ENCODE measurements around the gene CXCR6. TPM values are rescaled to one million over a fixed set of nuclear protein-coding genes. Genes with fewer than 3 reads are reported as not detected.
A peak's percentile ranks its signal among the peaks of the same experiment; 100 is the strongest.

Gene CXCR6
- total RNA-seq, 1 donor from 2014 or later = 15.2 TPM

- no peak overlapping the region for H3K27ac Mint-ChIP-seq
- H3K36me3 Mint-ChIP-seq (ENCODE audit: low read depth) = peaks cover 91% of the 10 kb centered on the region
- intact Hi-C loops (cut with micrococcal nuclease) = no loop called here
- H3K9me3 Mint-ChIP-seq = no peaks in the 10 kb centered on the region
- no peaks in the 10 kb centered on the region for H3K27me3 Mint-ChIP-seq
- peaks cover 45% of the 10 kb centered on the region for H3K4me1 Mint-ChIP-seq
- no peak for DNase-seq
- no peak overlapping the region for H3K4me3 Mint-ChIP-seq
These were observed 15.9 kb downstream of the CXCR6 start for GRCh38 chr3:45959201-45959600.

DNA sequence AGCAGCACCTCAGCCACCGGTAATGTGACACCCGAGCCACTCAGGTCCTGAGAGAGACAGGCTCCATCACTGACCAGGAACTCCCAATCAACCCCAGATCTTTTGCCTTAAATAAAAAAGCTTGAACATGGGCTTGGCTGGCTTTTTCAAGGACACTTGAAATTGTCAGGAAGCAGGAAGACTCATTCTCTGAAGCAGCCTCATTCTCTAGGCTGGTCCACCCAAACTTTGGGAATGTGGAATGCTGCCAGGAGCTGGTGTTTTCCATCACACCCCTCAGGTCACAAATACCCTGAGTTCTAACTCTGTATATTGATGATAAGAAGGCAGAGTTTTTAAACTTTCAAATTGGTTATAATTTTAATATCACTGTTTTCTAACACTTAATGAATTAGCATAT lies 17.0 kb downstream of the CXCR6 start:
- Mint-ChIP-seq H3K4me3 (no peak overlapping the region), H3K9me3 (no peaks in the 10 kb centered on the region), H3K27me3 (no peaks in the 10 kb centered on the region), H3K27ac (no peak overlapping the region), H3K4me1 (peaks cover 53% of the 10 kb centered on the region), H3K36me3 (ENCODE audit: low read depth) (peaks cover 89% of the 10 kb centered on the region)
- no peak for DNase-seq
- intact Hi-C loops (cut with micrococcal nuclease) = loop anchor here (5.0 kb wide), 1 partner anchor 332 kb away; no protein-coding TSS in a partner anchor

- peaks cover 92% of the 10 kb centered on the region for H3K36me3 Mint-ChIP-seq (ENCODE audit: low read depth)
- peaks cover 64% of the 10 kb centered on the region for H3K4me1 Mint-ChIP-seq
- peak; percentile 81 for DNase-seq
- peak overlapping the region; percentile 65 for H3K27ac Mint-ChIP-seq
- H3K9me3 Mint-ChIP-seq = no peaks in the 10 kb centered on the region
- no peaks in the 10 kb centered on the region for H3K27me3 Mint-ChIP-seq
- H3K4me3 Mint-ChIP-seq = peak overlapping the region; percentile 45
- intact Hi-C loops (cut with micrococcal nuclease) = loop anchor here (1.0 to 5.0 kb wide), 2 partner anchors 19 to 330 kb away; partner anchors contain the start of gene CXCR6
These were observed 18.8 kb downstream of the CXCR6 start for GRCh38 chr3:45962033-45962432.

- peak overlapping the region; percentile 67 for H3K4me3 Mint-ChIP-seq
- no peaks in the 10 kb centered on the region for H3K27me3 Mint-ChIP-seq
- intact Hi-C loops (cut with micrococcal nuclease) = loop anchor here (1.0 to 5.0 kb wide), 7 partner anchors 8 to 407 kb away; partner anchors contain the start of gene CCR5
- H3K4me1 Mint-ChIP-seq = peaks cover 69% of the 10 kb centered on the region
- no peaks in the 10 kb centered on the region for H3K9me3 Mint-ChIP-seq
- DNase-seq = peak; percentile 80
- peak overlapping the region; percentile 81 for H3K27ac Mint-ChIP-seq
- peaks cover 92% of the 10 kb centered on the region for H3K36me3 Mint-ChIP-seq (ENCODE audit: low read depth)
These were observed 20.9 kb downstream of the CXCR6 start for GRCh38 chr3:45964139-45964538.

DNA sequence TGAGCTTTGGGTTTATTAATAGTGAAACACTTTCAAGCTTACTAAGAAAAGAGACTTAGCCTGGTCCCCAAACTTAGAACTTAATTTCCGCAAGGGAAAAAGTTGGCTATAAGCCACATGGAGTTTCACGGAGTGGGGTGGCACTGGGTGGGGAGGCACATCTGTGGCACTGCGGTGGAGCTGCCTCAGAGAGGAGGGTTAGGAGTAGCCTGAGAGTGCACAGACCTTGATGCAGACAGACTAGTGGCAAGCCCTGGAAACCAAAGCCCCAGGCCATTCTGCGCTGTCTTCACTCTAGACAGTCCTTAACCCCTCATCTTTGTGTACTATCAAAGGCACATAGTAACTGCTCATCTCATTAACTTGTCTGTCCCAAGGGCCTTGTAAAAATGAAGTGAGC lies 22.0 kb downstream of the CXCR6 start:
- intact Hi-C loops (cut with micrococcal nuclease) = loop anchor here (2.0 kb wide), 1 partner anchor 406 kb away; the partner anchor contains the start of gene CCR5
- Mint-ChIP-seq H3K4me3 (peak overlapping the region; percentile 34), H3K9me3 (no peaks in the 10 kb centered on the region), H3K27me3 (no peaks in the 10 kb centered on the region), H3K4me1 (peaks cover 72% of the 10 kb centered on the region), H3K27ac (peak overlapping the region; percentile 78), H3K36me3 (ENCODE audit: low read depth) (peaks cover 91% of the 10 kb centered on the region)
- DNase-seq = no peak

DNA sequence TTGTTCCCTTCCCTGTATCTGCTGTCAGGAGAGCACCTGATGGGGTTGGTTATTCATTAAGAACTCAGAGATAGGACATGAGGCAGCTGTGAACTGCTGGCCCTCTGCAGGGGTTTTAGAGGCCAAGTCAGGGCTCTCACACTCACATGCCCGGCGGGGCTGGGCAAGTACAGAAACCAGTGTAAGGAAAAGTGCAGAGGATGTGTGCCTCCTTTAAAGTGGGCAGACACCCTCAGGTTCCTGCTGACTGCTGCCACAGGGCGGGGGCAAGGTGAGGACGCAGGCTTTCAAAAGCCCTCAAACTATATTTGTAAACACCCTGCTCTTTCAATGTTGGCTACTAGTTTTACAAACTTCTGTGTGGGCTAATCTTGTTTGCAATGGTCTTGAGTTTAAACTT lies 22.4 kb downstream of the CXCR6 start:
- DNase-seq = peak; percentile 73
- Mint-ChIP-seq H3K27me3 (no peaks in the 10 kb centered on the region), H3K36me3 (ENCODE audit: low read depth) (peaks cover 91% of the 10 kb centered on the region), H3K27ac (peak overlapping the region; percentile 78), H3K4me3 (peak overlapping the region; percentile 34), H3K4me1 (peaks cover 75% of the 10 kb centered on the region), H3K9me3 (no peaks in the 10 kb centered on the region)
- intact Hi-C loops (cut with micrococcal nuclease) = loop anchor here (2.0 kb wide), 1 partner anchor 405 kb away; the partner anchor contains the start of gene CCR5

- Mint-ChIP-seq H3K4me3 (peak overlapping the region; percentile 21), H3K36me3 (ENCODE audit: low read depth) (peaks cover 90% of the 10 kb centered on the region), H3K27me3 (no peaks in the 10 kb centered on the region), H3K27ac (no peak overlapping the region), H3K9me3 (no peaks in the 10 kb centered on the region), H3K4me1 (peaks cover 76% of the 10 kb centered on the region)
- no peak for DNase-seq
- intact Hi-C loops (cut with micrococcal nuclease) = no loop called here
These were observed 23.1 kb downstream of the CXCR6 start for GRCh38 chr3:45966371-45966791.

GRCh38 chr3:45966950-45967640 lies 23.8 kb downstream of the CXCR6 start:
- peaks cover 76% of the 10 kb centered on the region for H3K4me1 Mint-ChIP-seq
- no peak for DNase-seq
- peak overlapping the region; percentile 18 for H3K4me3 Mint-ChIP-seq
- no peak overlapping the region for H3K27ac Mint-ChIP-seq
- no peaks in the 10 kb centered on the region for H3K27me3 Mint-ChIP-seq
- no peaks in the 10 kb centered on the region for H3K9me3 Mint-ChIP-seq
- peaks cover 89% of the 10 kb centered on the region for H3K36me3 Mint-ChIP-seq (ENCODE audit: low read depth)
- intact Hi-C loops (cut with micrococcal nuclease) = no loop called here

GRCh38 chr3:45967724-45968123 lies 24.5 kb downstream of the CXCR6 start:
- Mint-ChIP-seq H3K36me3 (ENCODE audit: low read depth) (peaks cover 87% of the 10 kb centered on the region), H3K9me3 (no peaks in the 10 kb centered on the region), H3K4me3 (peak overlapping the region; percentile 18), H3K4me1 (peaks cover 74% of the 10 kb centered on the region), H3K27ac (no peak overlapping the region), H3K27me3 (no peaks in the 10 kb centered on the region)
- no peak for DNase-seq
- intact Hi-C loops (cut with micrococcal nuclease) = no loop called here

GRCh38 chr3:45968149-45968548 lies 24.9 kb downstream of the CXCR6 start:
- intact Hi-C loops (cut with micrococcal nuclease) = no loop called here
- H3K9me3 Mint-ChIP-seq = no peaks in the 10 kb centered on the region
- no peak overlapping the region for H3K4me3 Mint-ChIP-seq

DNA sequence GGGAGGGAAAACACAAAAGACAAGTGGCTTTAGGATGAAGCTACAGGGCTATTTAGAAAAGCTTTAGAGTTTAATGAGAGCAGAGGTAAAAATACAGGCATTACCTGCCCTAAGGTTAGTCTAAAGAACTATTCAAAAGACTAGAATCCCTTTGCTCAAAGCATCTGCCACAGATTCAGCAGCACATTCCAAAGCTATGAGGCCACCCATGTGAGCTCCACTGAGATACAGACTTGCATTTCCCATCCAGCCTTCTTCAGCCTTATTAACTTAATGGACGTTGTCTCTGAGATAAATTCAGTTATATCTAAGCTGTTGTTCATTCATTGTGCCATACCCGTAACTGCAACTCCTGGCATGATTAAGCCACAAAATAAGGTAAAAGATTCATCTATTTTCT lies 25.4 kb downstream of the CXCR6 start:
- H3K4me1 Mint-ChIP-seq = peaks cover 73% of the 10 kb centered on the region
- intact Hi-C loops (cut with micrococcal nuclease) = no loop called here
- peaks cover 87% of the 10 kb centered on the region for H3K36me3 Mint-ChIP-seq (ENCODE audit: low read depth)
- H3K27ac Mint-ChIP-seq = no peak overlapping the region
- DNase-seq = no peak
- no peaks in the 10 kb centered on the region for H3K9me3 Mint-ChIP-seq
- H3K4me3 Mint-ChIP-seq = no peak overlapping the region
- H3K27me3 Mint-ChIP-seq = no peaks in the 10 kb centered on the region

More at GRCh38 chr3:45968149-45968548, 24.9 kb downstream of the CXCR6 start:
- H3K4me1 Mint-ChIP-seq = peaks cover 74% of the 10 kb centered on the region
- H3K36me3 Mint-ChIP-seq (ENCODE audit: low read depth) = peaks cover 87% of the 10 kb centered on the region
- no peak overlapping the region for H3K27ac Mint-ChIP-seq
- no peak for DNase-seq
- no peaks in the 10 kb centered on the region for H3K27me3 Mint-ChIP-seq

DNA sequence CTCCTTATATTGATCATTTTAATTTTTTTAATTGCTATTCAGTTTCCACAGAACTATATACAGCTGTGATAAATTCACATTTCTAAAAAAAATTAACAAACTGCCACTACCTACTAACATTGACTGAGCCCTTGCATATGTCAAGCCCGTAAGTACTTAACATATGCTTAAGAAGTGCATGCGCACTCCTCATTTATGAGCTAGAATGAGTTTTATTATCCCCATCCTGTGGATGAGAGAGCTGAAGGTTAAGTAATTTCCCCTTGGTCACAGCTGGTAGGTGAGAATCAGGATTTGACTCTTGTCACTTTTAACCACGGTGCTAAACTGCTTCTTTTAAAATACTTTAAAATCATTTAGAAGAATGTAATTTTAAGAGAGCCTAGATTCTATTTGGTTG lies 25.9 kb downstream of the CXCR6 start:
- Mint-ChIP-seq H3K4me1 (peaks cover 71% of the 10 kb centered on the region), H3K27me3 (no peaks in the 10 kb centered on the region), H3K27ac (no peak overlapping the region), H3K9me3 (no peaks in the 10 kb centered on the region), H3K36me3 (ENCODE audit: low read depth) (peaks cover 86% of the 10 kb centered on the region), H3K4me3 (no peak overlapping the region)
- intact Hi-C loops (cut with micrococcal nuclease) = no loop called here
- DNase-seq = no peak

DNA sequence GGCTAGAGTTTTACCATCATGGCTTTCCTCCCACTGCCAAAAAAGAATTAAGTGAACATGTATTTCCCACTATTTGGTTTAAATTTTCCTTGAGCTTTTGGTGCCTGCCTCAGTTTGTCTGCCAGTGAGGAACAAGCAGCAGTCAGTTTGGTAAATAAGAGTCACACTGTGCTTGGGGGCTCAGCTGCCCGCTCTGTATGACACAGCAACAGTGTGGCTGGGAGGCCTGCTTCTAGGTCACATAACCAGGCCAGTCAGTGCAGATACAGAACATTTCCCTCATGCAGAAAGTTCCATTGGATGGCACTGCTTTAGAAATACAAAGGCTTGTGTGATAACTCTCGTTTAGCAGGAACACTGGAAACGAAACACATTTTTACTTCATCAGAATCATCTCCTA lies 26.7 kb downstream of the CXCR6 start:
- intact Hi-C loops (cut with micrococcal nuclease) = no loop called here
- Mint-ChIP-seq H3K36me3 (ENCODE audit: low read depth) (peaks cover 84% of the 10 kb centered on the region), H3K4me1 (peaks cover 69% of the 10 kb centered on the region), H3K27me3 (no peaks in the 10 kb centered on the region), H3K27ac (peak overlapping the region; percentile 10), H3K4me3 (no peak overlapping the region), H3K9me3 (no peaks in the 10 kb centered on the region)
- DNase-seq = no peak

- peak overlapping the region; percentile 72 for H3K27ac Mint-ChIP-seq
- no peak for DNase-seq
- H3K4me1 Mint-ChIP-seq = peaks cover 76% of the 10 kb centered on the region
- peak overlapping the region; percentile 33 for H3K4me3 Mint-ChIP-seq
- no peaks in the 10 kb centered on the region for H3K9me3 Mint-ChIP-seq
- no peaks in the 10 kb centered on the region for H3K27me3 Mint-ChIP-seq
- intact Hi-C loops (cut with micrococcal nuclease) = loop anchor here (1.0 to 2.0 kb wide), 2 partner anchors 8 to 46 kb away; no protein-coding TSS in a partner anchor
- peaks cover 84% of the 10 kb centered on the region for H3K36me3 Mint-ChIP-seq (ENCODE audit: low read depth)
These were observed 29.5 kb downstream of the CXCR6 start for GRCh38 chr3:45972534-45973402.

Data from activated CD4-positive, alpha-beta T cell treated with anti-CD3 and anti-CD28 coated beads, Interleukin-2, amount 10 ng/mL, durations not matched to agents 24 days and 14 days (primary cell).